ENCODE results near the gene PGM5. TPM values are rescaled to one million over a fixed set of nuclear protein-coding genes. Genes with fewer than 3 reads are reported as not detected.

The PGM5 gene
- total and polyA plus RNA-seq, 2 of the 8 experiments (the other 6 are each of a cell fraction or from before 2014, with no cell fraction given), result not detected

- TF ChIP-seq, protein P1, sequence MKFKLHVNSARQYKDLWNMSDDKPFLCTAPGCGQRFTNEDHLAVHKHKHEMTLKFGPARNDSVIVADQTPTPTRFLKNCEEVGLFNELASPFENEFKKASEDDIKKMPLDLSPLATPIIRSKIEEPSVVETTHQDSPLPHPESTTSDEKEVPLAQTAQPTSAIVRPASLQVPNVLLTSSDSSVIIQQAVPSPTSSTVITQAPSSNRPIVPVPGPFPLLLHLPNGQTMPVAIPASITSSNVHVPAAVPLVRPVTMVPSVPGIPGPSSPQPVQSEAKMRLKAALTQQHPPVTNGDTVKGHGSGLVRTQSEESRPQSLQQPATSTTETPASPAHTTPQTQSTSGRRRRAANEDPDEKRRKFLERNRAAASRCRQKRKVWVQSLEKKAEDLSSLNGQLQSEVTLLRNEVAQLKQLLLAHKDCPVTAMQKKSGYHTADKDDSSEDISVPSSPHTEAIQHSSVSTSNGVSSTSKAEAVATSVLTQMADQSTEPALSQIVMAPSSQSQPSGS (IDR thresholded peaks at IDR 0.05; ENCODE audit: low read length), result no peak
- TF ChIP-seq ATF3 (IDR thresholded peaks at IDR 0.05; ENCODE audit: insufficient read depth, low read depth, low read length) (no peak), EP300 (IDR thresholded peaks at IDR 0.05; ENCODE audit: borderline replicate concordance in 1 of 2, low read depth in 2 of 2, low read length in 2 of 2) (no peak), POLR2A (IDR thresholded peaks at IDR 0.05; ENCODE audit: control extremely low read depth in 1 of 2, low read depth in 2 of 2, low read length in 2 of 2) (no peak), CTBP2 (IDR thresholded peaks at IDR 0.05; ENCODE audit: borderline replicate concordance, insufficient read depth, insufficient read length, low read length) (no peak), MAFK (IDR thresholded peaks at IDR 0.05; ENCODE audit: low read depth, low read length) (no peak), RFX5 (IDR thresholded peaks at IDR 0.05; ENCODE audit: borderline replicate concordance, low read depth, low read length) (no peak), SRF (IDR thresholded peaks at IDR 0.05; ENCODE audit: low read depth, low read length) (no peak)
Measured at GRCh38 chr9:68455451-68455850, 99.0 kb downstream of the PGM5 start (continued).
